ENCODE results near the gene ARMC6. TPM values are rescaled to one million over a fixed set of nuclear protein-coding genes. Genes with fewer than 3 reads are reported as not detected.

ARMC6 gene
- total RNA-seq, 1 donor from 2014 or later, result 15.0 TPM

GRCh38 chr19:18995804-18996241 lies 37.6 kb upstream of the ARMC6 start:
- Histone ChIP-seq H3K4me3 (no peak overlapping the region), H3K9me3 (replicated peaks) (no peaks in the 10 kb centered on the region), H3K27ac (replicated peaks) (no peak overlapping the region), H3K36me3 (peaks cover 68% of the 10 kb centered on the region), H3K27me3 (ENCODE audit: low read depth) (no peaks in the 10 kb centered on the region), H3K4me1 (peaks cover 26% of the 10 kb centered on the region)
- TF ChIP-seq CTCF (IDR thresholded peaks at IDR 0.05; ENCODE audit: borderline replicate concordance), result peak; percentile 41
- peak; percentile 64 for DNase-seq
- intact Hi-C loops (cut with micrococcal nuclease), result no loop called here

- TF ChIP-seq CTCF (IDR thresholded peaks at IDR 0.05; ENCODE audit: borderline replicate concordance), result no peak
- no peaks in the 10 kb centered on the region for H3K9me3 ChIP-seq (replicated peaks)
- H3K27ac ChIP-seq (replicated peaks), result no peak overlapping the region
- H3K4me1 ChIP-seq, result peaks cover 21% of the 10 kb centered on the region
- H3K4me3 ChIP-seq, result no peak overlapping the region
- no peaks in the 10 kb centered on the region for H3K27me3 ChIP-seq (ENCODE audit: low read depth)
- intact Hi-C loops (cut with micrococcal nuclease), result no loop called here
- peaks cover 70% of the 10 kb centered on the region for H3K36me3 ChIP-seq
- no peak for DNase-seq
These were observed 37.1 kb upstream of the ARMC6 start for GRCh38 chr19:18996351-18996750.

- H3K4me1 ChIP-seq, result peaks cover 19% of the 10 kb centered on the region
- H3K27me3 ChIP-seq (ENCODE audit: low read depth), result no peaks in the 10 kb centered on the region
- intact Hi-C loops (cut with micrococcal nuclease), result no loop called here
- no peak overlapping the region for H3K4me3 ChIP-seq
- no peaks in the 10 kb centered on the region for H3K9me3 ChIP-seq (replicated peaks)
- no peak overlapping the region for H3K27ac ChIP-seq (replicated peaks)
- TF ChIP-seq CTCF (IDR thresholded peaks at IDR 0.05; ENCODE audit: borderline replicate concordance), result no peak
- DNase-seq, result no peak
- peaks cover 73% of the 10 kb centered on the region for H3K36me3 ChIP-seq
These were observed 36.5 kb upstream of the ARMC6 start for GRCh38 chr19:18996796-18997394.

- intact Hi-C loops (cut with micrococcal nuclease), result no loop called here
- no peak overlapping the region for H3K4me3 ChIP-seq
- DNase-seq, result no peak
- TF ChIP-seq CTCF (IDR thresholded peaks at IDR 0.05; ENCODE audit: borderline replicate concordance), result no peak
- peaks cover 77% of the 10 kb centered on the region for H3K36me3 ChIP-seq
- peaks cover 19% of the 10 kb centered on the region for H3K4me1 ChIP-seq
- no peaks in the 10 kb centered on the region for H3K9me3 ChIP-seq (replicated peaks)
- no peaks in the 10 kb centered on the region for H3K27me3 ChIP-seq (ENCODE audit: low read depth)
- H3K27ac ChIP-seq (replicated peaks), result no peak overlapping the region
These were observed 35.1 kb upstream of the ARMC6 start for GRCh38 chr19:18998276-18998675.

GRCh38 chr19:18999016-18999758 lies 34.2 kb upstream of the ARMC6 start:
- intact Hi-C loops (cut with micrococcal nuclease), result no loop called here
- no peak overlapping the region for H3K27ac ChIP-seq (replicated peaks)
- no peaks in the 10 kb centered on the region for H3K27me3 ChIP-seq (ENCODE audit: low read depth)
- H3K36me3 ChIP-seq, result peaks cover 77% of the 10 kb centered on the region
- no peak overlapping the region for H3K4me3 ChIP-seq
- no peak for DNase-seq
- H3K9me3 ChIP-seq (replicated peaks), result no peaks in the 10 kb centered on the region
- peaks cover 19% of the 10 kb centered on the region for H3K4me1 ChIP-seq
- no peak for TF ChIP-seq CTCF (IDR thresholded peaks at IDR 0.05; ENCODE audit: borderline replicate concordance)

All from left ventricle myocardium inferior (tissue), 1 donor.